Thoracic aorta (tissue), 2 donors: ENCODE data around the gene ARHGEF40. TPM values are rescaled to one million over a fixed set of nuclear protein-coding genes. Genes with fewer than 3 reads are reported as not detected.

Experiments used
- ATAC-seq: fragments of 150-250 bp; one replicate; pipeline ENCODE4 v1.8.0; 2017; ENCODE audit warnings: low read depth; ENCODE audit not compliant: insufficient number of reproducible peaks, low FRiP score
- DNase-seq: peaks from one replicate; pipeline ENCODE4 v3.0.0-alpha.2; 2020; ENCODE audit warnings: low spot score
- H3K27ac ChIP-seq, 2 donors: fragments of 200-600 bp; sonication (generic); 1 replicate in 1 of 2; 2 replicates in 1 of 2; pipeline ENCODE4 v1.5.1; 2016; ENCODE audit warnings: mild to moderate bottlenecking in 2 of 2, moderate library complexity in 2 of 2
- H3K27me3 ChIP-seq: fragments of 200-600 bp; sonication (generic); replicated peaks from 2 replicates; pipeline ENCODE4 v1.6.0; 2016; ENCODE audit warnings: mild to moderate bottlenecking; ENCODE audit not compliant: insufficient read depth
- H3K36me3 ChIP-seq: fragments of 200-600 bp; sonication (generic); one replicate; pipeline ENCODE4 v1.5.1; 2016
- H3K4me1 ChIP-seq, 2 donors: fragments of 200-600 bp; sonication (generic); 1 replicate in 1 of 2; 2 replicates in 1 of 2; pipeline versions ENCODE4 v1.5.1 to v1.6.0; 2016; ENCODE audit warnings: low read depth in 2 of 2, mild to moderate bottlenecking in 1 of 2; ENCODE audit not compliant: control insufficient read depth in 1 of 2
- H3K4me3 ChIP-seq: fragments of 200-600 bp; sonication (generic); 2 replicates; pipeline ENCODE4 v1.5.1; 2016; ENCODE audit warnings: mild to moderate bottlenecking
- H3K9me3 ChIP-seq: fragments of 200-600 bp; sonication (generic); 2 replicates; pipeline ENCODE4 v1.5.1; 2016
- total RNA-seq, 2 donors: library from RNA; depleted of rRNA; stranded (reverse); fragments of >200 nt; gene quantifications; one replicate each; pipeline versions ENCODE4 v1.1.0 to v1.2.3, GENCODE V29; 2016
- TF ChIP-seq, protein P1 (sequence below): fragments of 200-600 bp; sonication (generic); IDR thresholded peaks from one replicate; pipeline ENCODE4 v1.5.1; 2019; ENCODE audit warnings: antibody characterized with exemption

The ARHGEF40 gene
- total RNA-seq, 2 donors from 2014 or later = 51.0 to 61.7 TPM

DNA sequence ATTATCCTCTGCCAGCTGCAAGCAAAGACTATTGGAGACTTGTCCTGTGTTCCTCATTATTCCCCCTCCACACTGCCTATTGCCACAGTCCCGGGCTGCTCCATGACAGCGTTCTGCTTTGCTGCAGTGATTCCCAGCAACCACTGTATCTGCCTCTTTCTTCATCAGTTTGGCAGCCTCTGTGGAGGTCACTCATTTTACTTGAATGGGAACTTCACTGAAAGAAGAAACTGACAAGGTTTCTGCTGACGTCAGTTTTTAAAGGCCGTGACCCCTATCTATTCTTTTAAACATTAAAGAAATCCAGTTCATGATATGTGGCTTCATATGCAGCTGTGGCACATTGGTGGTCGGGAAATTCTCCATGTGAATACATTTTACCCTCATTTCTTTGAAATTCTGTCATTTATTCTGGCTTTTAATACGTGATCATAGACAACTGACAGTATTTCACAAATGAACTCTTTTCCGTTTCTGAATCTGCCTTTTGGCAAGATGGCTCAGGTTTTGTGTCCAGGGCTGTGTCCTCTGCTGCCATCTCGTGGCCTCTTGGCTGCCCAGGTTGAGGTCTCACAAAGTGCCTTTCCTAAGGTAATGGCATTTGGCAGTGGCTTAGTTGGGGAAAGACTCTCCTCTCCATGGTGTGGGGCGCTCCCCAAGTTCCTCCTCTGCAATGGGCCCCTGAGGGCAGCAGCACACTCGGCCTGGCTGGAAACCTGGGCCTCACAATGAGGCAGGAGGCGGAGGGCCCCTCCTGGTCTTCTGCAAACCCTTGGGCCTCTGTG is 36.6 kb downstream of the ARHGEF40 start:
- no peaks in the 10 kb centered on the region for H3K27me3 ChIP-seq
- no peaks in the 10 kb centered on the region for H3K36me3 ChIP-seq
- peak overlapping the region in 1 of 2 donors; percentile 50 for H3K27ac ChIP-seq
- no peaks in the 10 kb centered on the region for H3K9me3 ChIP-seq
- peaks cover 0 to 34% of the 10 kb centered on the region in 2 donors for H3K4me1 ChIP-seq
- peak overlapping the region; percentile 31 for H3K4me3 ChIP-seq
- no peak for DNase-seq
- TF ChIP-seq, protein P1, sequence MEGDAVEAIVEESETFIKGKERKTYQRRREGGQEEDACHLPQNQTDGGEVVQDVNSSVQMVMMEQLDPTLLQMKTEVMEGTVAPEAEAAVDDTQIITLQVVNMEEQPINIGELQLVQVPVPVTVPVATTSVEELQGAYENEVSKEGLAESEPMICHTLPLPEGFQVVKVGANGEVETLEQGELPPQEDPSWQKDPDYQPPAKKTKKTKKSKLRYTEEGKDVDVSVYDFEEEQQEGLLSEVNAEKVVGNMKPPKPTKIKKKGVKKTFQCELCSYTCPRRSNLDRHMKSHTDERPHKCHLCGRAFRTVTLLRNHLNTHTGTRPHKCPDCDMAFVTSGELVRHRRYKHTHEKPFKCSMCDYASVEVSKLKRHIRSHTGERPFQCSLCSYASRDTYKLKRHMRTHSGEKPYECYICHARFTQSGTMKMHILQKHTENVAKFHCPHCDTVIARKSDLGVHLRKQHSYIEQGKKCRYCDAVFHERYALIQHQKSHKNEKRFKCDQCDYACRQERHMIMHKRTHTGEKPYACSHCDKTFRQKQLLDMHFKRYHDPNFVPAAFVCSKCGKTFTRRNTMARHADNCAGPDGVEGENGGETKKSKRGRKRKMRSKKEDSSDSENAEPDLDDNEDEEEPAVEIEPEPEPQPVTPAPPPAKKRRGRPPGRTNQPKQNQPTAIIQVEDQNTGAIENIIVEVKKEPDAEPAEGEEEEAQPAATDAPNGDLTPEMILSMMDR = peak; percentile 77
- no peak for ATAC-seq

DNA sequence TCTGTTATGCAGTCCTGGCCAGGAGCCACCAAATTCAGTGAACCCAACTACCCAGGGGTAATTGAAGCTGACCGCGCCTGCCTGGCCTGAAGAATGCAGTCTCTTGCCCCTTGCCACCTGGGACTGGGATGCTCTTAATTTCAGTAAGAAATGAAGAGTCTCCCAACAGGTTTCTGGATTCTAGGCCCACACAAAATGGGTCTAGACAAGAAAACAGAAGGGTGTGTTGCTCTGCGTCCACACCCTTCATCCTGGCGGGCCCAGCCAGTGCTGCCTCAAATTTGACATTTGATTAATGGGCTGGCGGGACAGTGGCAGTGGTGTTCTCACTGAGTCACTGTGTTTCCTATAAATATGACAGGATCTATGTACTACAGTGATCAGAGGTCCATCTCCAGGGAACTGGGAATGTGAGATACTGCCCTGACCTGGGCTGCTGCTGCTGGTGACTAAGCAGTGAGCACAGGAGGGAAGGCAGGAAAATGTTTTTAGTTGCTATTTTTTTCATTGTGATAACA is 37.2 kb downstream of the ARHGEF40 start:
- TF ChIP-seq, protein P1 = no peak
- DNase-seq (no peak), ATAC-seq (no peak)
- Histone ChIP-seq H3K4me1 (peaks cover 0 to 34% of the 10 kb centered on the region in 2 donors), H3K27me3 (no peaks in the 10 kb centered on the region), H3K36me3 (no peaks in the 10 kb centered on the region), H3K27ac (no peak overlapping the region), H3K9me3 (no peaks in the 10 kb centered on the region), H3K4me3 (no peak overlapping the region)

DNA sequence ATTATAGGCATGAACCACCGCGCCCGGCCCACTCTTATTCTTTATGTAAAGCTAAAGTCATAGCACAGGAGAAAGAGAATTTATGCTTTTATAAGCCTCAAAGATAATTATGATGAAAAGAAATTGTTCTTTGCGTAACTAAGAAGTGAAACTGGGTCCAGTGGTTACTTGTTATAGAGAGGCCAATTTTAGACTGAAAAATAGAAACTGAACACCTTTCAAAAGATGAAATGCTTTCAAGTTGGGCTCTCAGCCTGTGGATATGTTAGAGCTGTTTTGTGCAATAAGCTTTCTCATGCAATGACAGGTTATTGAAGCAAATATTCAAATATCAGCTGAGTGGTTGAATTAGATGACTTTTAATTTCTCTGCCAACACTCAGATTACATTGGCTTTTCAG is 38.7 kb downstream of the ARHGEF40 start:
- DNase-seq (no peak), ATAC-seq (no peak)
- Histone ChIP-seq H3K9me3 (no peaks in the 10 kb centered on the region), H3K36me3 (no peaks in the 10 kb centered on the region), H3K4me1 (peaks cover 0 to 26% of the 10 kb centered on the region in 2 donors), H3K27me3 (no peaks in the 10 kb centered on the region), H3K27ac (no peak overlapping the region), H3K4me3 (no peak overlapping the region)
- TF ChIP-seq, protein P1 = no peak

DNA sequence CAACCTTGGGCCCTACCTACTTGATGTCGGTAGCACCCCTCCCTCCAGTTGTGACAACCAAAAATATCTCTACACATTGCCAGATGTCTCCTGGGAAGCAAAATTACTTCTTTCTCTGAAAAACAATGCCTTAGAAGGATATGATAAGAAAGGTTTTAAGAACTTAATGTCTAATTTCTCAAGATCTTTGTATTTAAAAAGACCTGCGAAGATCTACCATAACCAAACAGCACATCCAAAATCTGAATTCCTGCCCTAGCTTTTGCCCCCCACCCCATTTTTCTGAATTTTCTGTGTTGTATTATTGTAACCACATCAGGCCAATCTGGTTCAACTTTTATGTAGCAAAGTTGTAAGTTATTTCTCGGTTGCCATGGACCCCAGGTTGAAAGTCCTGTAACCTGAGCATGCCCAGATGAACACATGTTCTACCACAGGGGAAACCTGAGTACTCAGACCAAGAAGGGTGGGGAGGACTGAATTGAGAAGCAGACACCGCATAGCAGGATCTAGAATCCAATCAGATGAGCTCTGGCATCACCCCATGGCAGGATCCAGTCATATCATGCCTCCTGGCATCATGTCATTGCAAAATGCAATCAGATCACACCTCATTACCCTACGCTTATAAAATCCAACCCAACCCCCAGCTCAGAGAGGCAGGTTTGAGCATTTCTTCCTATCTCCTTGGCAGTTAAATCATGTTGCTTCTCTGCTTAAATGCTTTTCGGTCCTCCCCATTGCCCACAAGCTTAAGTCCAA is 39.5 kb downstream of the ARHGEF40 start:
- Histone ChIP-seq H3K9me3 (no peaks in the 10 kb centered on the region), H3K4me1 (peaks cover 0 to 25% of the 10 kb centered on the region in 2 donors), H3K27ac (no peak overlapping the region), H3K36me3 (no peaks in the 10 kb centered on the region), H3K4me3 (no peak overlapping the region), H3K27me3 (no peaks in the 10 kb centered on the region)
- ATAC-seq (no peak), DNase-seq (no peak)
- TF ChIP-seq, protein P1 = no peak

DNA sequence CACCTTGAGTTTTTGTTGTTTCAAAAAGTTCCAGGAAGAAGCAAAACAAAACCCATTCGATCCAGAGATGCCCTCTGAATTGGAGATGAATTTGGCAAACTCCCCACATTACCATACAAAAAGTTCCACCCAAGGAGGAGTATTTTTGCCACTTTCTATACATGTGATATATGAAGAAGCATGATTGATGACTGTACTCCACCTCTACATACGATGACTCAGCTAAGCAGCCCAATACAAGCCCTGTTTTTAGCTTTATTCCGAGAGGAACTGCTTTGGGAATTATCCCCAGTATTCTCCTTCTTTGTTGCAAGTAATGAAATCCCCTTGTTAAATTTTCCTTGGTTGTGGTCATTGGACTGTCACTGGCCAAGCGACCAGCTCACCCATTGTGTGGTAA is 42.2 kb downstream of the ARHGEF40 start:
- Histone ChIP-seq H3K36me3 (no peaks in the 10 kb centered on the region), H3K27ac (no peak overlapping the region), H3K4me3 (no peak overlapping the region), H3K4me1 (peaks cover 0 to 1% of the 10 kb centered on the region in 2 donors), H3K9me3 (no peaks in the 10 kb centered on the region), H3K27me3 (no peaks in the 10 kb centered on the region)
- ATAC-seq (no peak), DNase-seq (no peak)
- TF ChIP-seq, protein P1 = no peak
